Endodermal cell (in vitro differentiated cells): ENCODE data around the gene SFN. TPM values are rescaled to one million over a fixed set of nuclear protein-coding genes. Genes with fewer than 3 reads are reported as not detected.

Experiments used
- DNase-seq: peaks from one replicate; pipeline ENCODE4 v3.0.0-alpha.2; 2017
- H3K27ac ChIP-seq: 2 replicates; pipeline ENCODE4 v1.5.1; 2013; ENCODE audit warnings: mild to moderate bottlenecking, low read depth, low read length, moderate library complexity
- H3K27me3 ChIP-seq: 2 replicates; pipeline ENCODE4 v1.6.1; 2013; ENCODE audit warnings: mild to moderate bottlenecking, low read length, moderate library complexity; ENCODE audit not compliant: insufficient read depth, control insufficient read depth, poor library complexity, severe bottlenecking
- H3K36me3 ChIP-seq: 2 replicates; pipeline ENCODE4 v1.7.0; 2013; ENCODE audit warnings: mild to moderate bottlenecking, low read length, moderate library complexity; ENCODE audit not compliant: control insufficient read depth, insufficient read depth
- H3K4me1 ChIP-seq: one replicate; pipeline ENCODE4 v1.7.0; 2013; ENCODE audit warnings: low read length; ENCODE audit not compliant: control insufficient read depth, insufficient read depth
- H3K4me3 ChIP-seq: 2 replicates; pipeline ENCODE4 v1.5.1; 2013; ENCODE audit warnings: mild to moderate bottlenecking, low read length, moderate library complexity
- H3K9ac ChIP-seq: 2 replicates; pipeline ENCODE4 v1.6.1; 2013; ENCODE audit warnings: mild to moderate bottlenecking, low read length, moderate library complexity; ENCODE audit not compliant: poor library complexity, severe bottlenecking; ENCODE audit errors: extremely low read depth
- H3K9me3 ChIP-seq: 2 replicates; pipeline ENCODE4 v1.6.1; 2013; ENCODE audit warnings: mild to moderate bottlenecking, low read length, moderate library complexity; ENCODE audit not compliant: control insufficient read depth
- H3K27ac Mint-ChIP-seq: 2 replicates; pipeline ENCODE4 v1.8.0; 2020; ENCODE audit warnings: mixed read lengths
- H3K27me3 Mint-ChIP-seq: 2 replicates; pipeline ENCODE4 v1.8.0; 2021; ENCODE audit warnings: mild to moderate bottlenecking, mixed read lengths; ENCODE audit not compliant: insufficient read depth
- H3K36me3 Mint-ChIP-seq: 2 replicates; pipeline ENCODE4 v1.8.0; 2020; ENCODE audit warnings: low read depth, mixed read lengths
- H3K4me1 Mint-ChIP-seq: 2 replicates; pipeline ENCODE4 v1.8.0; 2020; ENCODE audit warnings: mixed read lengths
- H3K4me3 Mint-ChIP-seq: 2 replicates; pipeline ENCODE4 v1.8.0; 2020; ENCODE audit warnings: mild to moderate bottlenecking, moderate library complexity, mixed read lengths
- H3K9me3 Mint-ChIP-seq: 2 replicates; pipeline ENCODE4 v1.8.0; 2020; ENCODE audit warnings: mild to moderate bottlenecking, mixed read lengths
- CTCF ChIP-seq: fragments of 200-600 bp; sonication (generic); conservative IDR thresholded peaks from 2 replicates; pipeline ENCODE4 v1.5.0; 2021; ENCODE audit warnings: antibody characterized with exemption, mild to moderate bottlenecking
- WGBS, 2 experiments: methylation state at CpG; one replicate each; pipeline versions ENCODE4 v1.1.5 to v1.1.7; 2013; ENCODE audit warnings: missing lambda C conversion rate in 2 of 2, mixed read lengths in 1 of 2; ENCODE audit not compliant: insufficient coverage in 1 of 2, insufficient read length in 1 of 2; 5-methylcytosine and 5-hydroxymethylcytosine counted together
- long read RNA-seq, 4 experiments: library from polyadenylated mRNA in 2 of 4; library from RNA in 1 of 4; library from capped mRNA in 1 of 4; stranded (forward) in 3 of 4; unstranded in 1 of 4; transcript quantifications; one replicate each; pipeline ENCODE4 v2.0.0, GENCODE V29; 2020 to 2021; ENCODE audit warnings: inconsistent platforms in 1 of 4
- polyA plus RNA-seq, 2 experiments: library from polyadenylated mRNA; stranded (reverse); fragments of 50-300 nt; gene quantifications; one replicate each; pipeline ENCODE4 v1.2.3, GENCODE V29; 2013
- total RNA-seq, 2 donors: library from RNA; stranded (reverse); fragmentation: NEBNext Ultra II Directional in 1 of 2; extraction: Animal tissue kit (Norgen Biotek cat#: 25700) in 1 of 2; gene quantifications; 2 replicates in 1 of 2; 3 replicates in 1 of 2; pipeline ENCODE4 v1.2.1, GENCODE V29; 2021

SFN gene
- total RNA-seq = 1 to 10 TPM; 1.5 to 2.6 TPM
- 0.50 TPM for polyA plus RNA-seq (2013, experiment 1 of 2)
- polyA plus RNA-seq (2013, experiment 2 of 2) = 0.87 TPM
- long read RNA-seq, experiment 1, partial matches to known transcripts = 0 of 1 reads
- long read RNA-seq, experiment 1, other reads (novel, unspliced or antisense) = 0 of 1 reads
- long read RNA-seq, experiment 2, partial matches to known transcripts = 0 of 2 reads
- long read RNA-seq, experiment 2, other reads (novel, unspliced or antisense) = 0 of 2 reads
- long read RNA-seq, experiment 3, partial matches to known transcripts = 0 of 2 reads
- long read RNA-seq, experiment 3, other reads (novel, unspliced or antisense) = 0 of 2 reads
- long read RNA-seq, experiment 4, partial matches to known transcripts = 0 of 1 reads
- long read RNA-seq, experiment 4, other reads (novel, unspliced or antisense) = 0 of 1 reads

- Histone ChIP-seq H3K9ac (no peak within 1 kb of the TSS), H3K36me3 (no peaks in the 10 kb centered on the region), H3K4me1 (no peaks in the 10 kb centered on the region), H3K27me3 (no peaks in the 10 kb centered on the region), H3K27ac (no peak within 1 kb of the TSS), H3K9me3 (no peaks in the 10 kb centered on the region), H3K4me3 (peak within 1 kb of the TSS; percentile 93)
- peak; percentile 97 for DNase-seq
- Mint-ChIP-seq H3K27ac (peak within 1 kb of the TSS; percentile 74), H3K36me3 (no peaks in the 10 kb centered on the region), H3K9me3 (no peaks in the 10 kb centered on the region), H3K27me3 (peaks cover 13% of the 10 kb centered on the region), H3K4me1 (peaks cover 6% of the 10 kb centered on the region), H3K4me3 (peak within 1 kb of the TSS; percentile 78)
- TF ChIP-seq CTCF = peak; percentile 79
- 83 to 89% methylated on average over 27 to 36 of the region's 37 CpGs for WGBS, 2 experiments
Observed at GRCh38 chr1:26862781-26863684, at the start of gene SFN. TSS of gene SFN (plus strand) at chr1:26863149. CDS start at chr1:26863213, 64 bp downstream.

GRCh38 chr1:26814377-26814776 lies 48.6 kb upstream of the SFN start:
- Histone ChIP-seq H3K9ac (no peak overlapping the region), H3K4me3 (no peak overlapping the region), H3K9me3 (no peaks in the 10 kb centered on the region), H3K4me1 (no peaks in the 10 kb centered on the region), H3K36me3 (no peaks in the 10 kb centered on the region), H3K27ac (no peak overlapping the region), H3K27me3 (no peaks in the 10 kb centered on the region)
- Mint-ChIP-seq H3K4me3 (no peak overlapping the region), H3K4me1 (no peaks in the 10 kb centered on the region), H3K36me3 (peaks cover 2% of the 10 kb centered on the region), H3K27ac (no peak overlapping the region), H3K27me3 (no peaks in the 10 kb centered on the region), H3K9me3 (peaks cover 10% of the 10 kb centered on the region)
- TF ChIP-seq CTCF = no peak
- WGBS, 2 experiments = 94% methylated on average over 2 of the region's 2 CpGs; no CpG with 5 or more reads in 1 of the 2 experiments
- DNase-seq = no peak

DNA sequence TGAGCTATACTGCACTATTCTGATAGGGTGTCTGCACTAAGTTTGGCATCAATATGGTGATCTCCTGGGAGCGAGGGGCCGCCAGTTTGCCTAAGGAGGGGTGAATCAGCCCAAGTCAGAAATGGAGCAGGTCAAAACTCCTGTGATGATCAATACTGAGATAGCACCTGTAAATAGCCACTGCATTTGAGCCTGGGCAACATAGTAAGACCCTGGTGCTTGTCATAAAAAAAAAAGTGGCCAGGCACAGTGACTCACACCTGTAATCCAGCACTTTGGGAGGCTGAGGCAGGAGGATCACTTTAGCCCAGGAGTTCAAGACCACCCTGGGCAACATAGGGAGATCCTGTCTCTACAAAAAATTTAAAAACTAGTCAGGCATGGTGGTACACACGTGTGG lies 48.1 kb upstream of the SFN start:
- H3K4me3 ChIP-seq = no peak overlapping the region
- H3K9me3 ChIP-seq = no peaks in the 10 kb centered on the region
- Mint-ChIP-seq H3K9me3 (peaks cover 13% of the 10 kb centered on the region), H3K36me3 (peaks cover 2% of the 10 kb centered on the region), H3K27ac (no peak overlapping the region), H3K4me1 (no peaks in the 10 kb centered on the region), H3K4me3 (no peak overlapping the region), H3K27me3 (no peaks in the 10 kb centered on the region)
- DNase-seq = no peak
- no peak for TF ChIP-seq CTCF
- no peak overlapping the region for H3K9ac ChIP-seq
- no peaks in the 10 kb centered on the region for H3K27me3 ChIP-seq
- H3K27ac ChIP-seq = no peak overlapping the region
- no peaks in the 10 kb centered on the region for H3K36me3 ChIP-seq
- 90 to 100% methylated on average over 3 of the region's 3 CpGs for WGBS, 2 experiments
- H3K4me1 ChIP-seq = no peaks in the 10 kb centered on the region
